Measurements from ENCODE around the gene TP53BP1.

Gene TP53BP1

GRCh38 chr15:43390723-43391122 is 102.2 kb downstream of the TP53BP1 start:
- DNase-seq (ENCODE audit: insufficient read length, low spot score), result no peak
- no peak for TF ChIP-seq POLR2A (IDR thresholded peaks at IDR 0.05; ENCODE audit: low read depth, low read length)
- no peak for FAIRE-seq

GRCh38 chr15:43383070-43383469 is 109.9 kb downstream of the TP53BP1 start:
- no peak for TF ChIP-seq POLR2A (IDR thresholded peaks at IDR 0.05; ENCODE audit: low read depth, low read length)
- FAIRE-seq (no peak), DNase-seq (ENCODE audit: insufficient read length, low spot score) (no peak)

- no peak for TF ChIP-seq POLR2A (IDR thresholded peaks at IDR 0.05; ENCODE audit: low read depth, low read length)
- no peak for DNase-seq (ENCODE audit: insufficient read length, low spot score)
- no peak for FAIRE-seq
Observed at GRCh38 chr15:43382310-43382709, 110.6 kb downstream of the TP53BP1 start.

- no peak for DNase-seq (ENCODE audit: insufficient read length, low spot score)
- TF ChIP-seq POLR2A (IDR thresholded peaks at IDR 0.05; ENCODE audit: low read depth, low read length), result no peak
- FAIRE-seq, result no peak
Observed at GRCh38 chr15:43378601-43379000, 114.4 kb downstream of the TP53BP1 start.

- peak; percentile 86 for FAIRE-seq
- TF ChIP-seq POLR2A (IDR thresholded peaks at IDR 0.05; ENCODE audit: low read depth, low read length), result no peak
- no peak for DNase-seq (ENCODE audit: insufficient read length, low spot score)
Observed at GRCh38 chr15:43376017-43376705, 116.8 kb downstream of the TP53BP1 start.

- peak; percentile 72 for TF ChIP-seq POLR2A (IDR thresholded peaks at IDR 0.05; ENCODE audit: low read depth, low read length)
- no peak for FAIRE-seq
- DNase-seq (ENCODE audit: insufficient read length, low spot score), result peak; percentile 92
Observed at GRCh38 chr15:43370975-43371974, 121.7 kb downstream of the TP53BP1 start, which contains the start of the genes TUBGCP4 and ZSCAN29. TSS of gene TUBGCP4 (plus strand) at chr15:43371101. CDS start at chr15:43371355, 254 bp downstream. TSS of gene ZSCAN29 (minus strand) at chr15:43371043. CDS start at chr15:43369913, 1,130 bp downstream.

GRCh38 chr15:43370310-43370974 is 122.5 kb downstream of the TP53BP1 start:
- no peak for TF ChIP-seq POLR2A (IDR thresholded peaks at IDR 0.05; ENCODE audit: low read depth, low read length)
- DNase-seq (ENCODE audit: insufficient read length, low spot score), result peak; percentile 46
- no peak for FAIRE-seq

- DNase-seq (ENCODE audit: insufficient read length, low spot score) (no peak), FAIRE-seq (no peak)
- TF ChIP-seq POLR2A (IDR thresholded peaks at IDR 0.05; ENCODE audit: low read depth, low read length), result no peak
Observed at GRCh38 chr15:43361313-43361903, 131.5 kb downstream of the TP53BP1 start.

- TF ChIP-seq POLR2A (IDR thresholded peaks at IDR 0.05; ENCODE audit: low read depth, low read length), result no peak
- DNase-seq (ENCODE audit: insufficient read length, low spot score), result no peak
- FAIRE-seq, result no peak
Observed at GRCh38 chr15:43360821-43361220, 132.1 kb downstream of the TP53BP1 start.

Measured in H54 (cell line).